Epithelial cell of proximal tubule (primary cell): ENCODE data around the gene C9orf43. TPM values are rescaled to one million over a fixed set of nuclear protein-coding genes. Genes with fewer than 3 reads are reported as not detected.

Experiments used
- DNase-seq: peaks from one replicate; pipeline ENCODE4 v3.0.0-alpha.2; 2011; ENCODE audit warnings: low read depth
- H3K4me3 ChIP-seq: 2 replicates; pipeline ENCODE4 v1.5.1; 2011; ENCODE audit warnings: low read depth, mild to moderate bottlenecking, low read length
- total RNA-seq: library from RNA; depleted of rRNA; stranded (reverse); fragments of >200 nt; gene quantifications from 2 replicates; pipeline ENCODE4 v1.2.3, GENCODE V29; 2015
- TF ChIP-seq, protein P1 (sequence below): conservative IDR thresholded peaks from 2 replicates; pipeline ENCODE4 v1.5.1; 2012; ENCODE audit warnings: low read depth, mild to moderate bottlenecking, low read length

C9orf43 gene
- total RNA-seq, 1 donor from 2014 or later = not detected

DNA sequence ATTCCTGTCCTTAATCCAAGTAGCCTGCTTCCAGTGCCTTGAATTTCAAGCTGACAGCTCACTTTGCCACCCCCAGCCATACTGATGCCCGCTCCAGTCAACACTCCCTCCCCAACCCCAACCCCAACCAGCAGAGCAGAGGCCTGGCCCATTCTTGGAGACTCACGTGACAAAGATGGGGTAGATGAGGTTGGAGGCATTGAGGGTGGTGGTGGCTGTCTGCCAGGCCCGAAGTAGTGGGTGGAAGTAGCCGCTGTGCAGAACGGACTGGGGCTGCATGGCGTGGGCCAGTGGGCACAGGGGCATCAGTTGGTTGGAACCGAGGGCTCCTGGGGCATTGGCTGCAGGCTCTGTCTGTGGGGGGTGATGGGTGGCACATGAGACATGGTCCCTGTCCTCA is 17.3 kb upstream of the C9orf43 start:
- TF ChIP-seq, protein P1, sequence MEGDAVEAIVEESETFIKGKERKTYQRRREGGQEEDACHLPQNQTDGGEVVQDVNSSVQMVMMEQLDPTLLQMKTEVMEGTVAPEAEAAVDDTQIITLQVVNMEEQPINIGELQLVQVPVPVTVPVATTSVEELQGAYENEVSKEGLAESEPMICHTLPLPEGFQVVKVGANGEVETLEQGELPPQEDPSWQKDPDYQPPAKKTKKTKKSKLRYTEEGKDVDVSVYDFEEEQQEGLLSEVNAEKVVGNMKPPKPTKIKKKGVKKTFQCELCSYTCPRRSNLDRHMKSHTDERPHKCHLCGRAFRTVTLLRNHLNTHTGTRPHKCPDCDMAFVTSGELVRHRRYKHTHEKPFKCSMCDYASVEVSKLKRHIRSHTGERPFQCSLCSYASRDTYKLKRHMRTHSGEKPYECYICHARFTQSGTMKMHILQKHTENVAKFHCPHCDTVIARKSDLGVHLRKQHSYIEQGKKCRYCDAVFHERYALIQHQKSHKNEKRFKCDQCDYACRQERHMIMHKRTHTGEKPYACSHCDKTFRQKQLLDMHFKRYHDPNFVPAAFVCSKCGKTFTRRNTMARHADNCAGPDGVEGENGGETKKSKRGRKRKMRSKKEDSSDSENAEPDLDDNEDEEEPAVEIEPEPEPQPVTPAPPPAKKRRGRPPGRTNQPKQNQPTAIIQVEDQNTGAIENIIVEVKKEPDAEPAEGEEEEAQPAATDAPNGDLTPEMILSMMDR = no peak
- DNase-seq = no peak
- H3K4me3 ChIP-seq = no peak overlapping the region

DNA sequence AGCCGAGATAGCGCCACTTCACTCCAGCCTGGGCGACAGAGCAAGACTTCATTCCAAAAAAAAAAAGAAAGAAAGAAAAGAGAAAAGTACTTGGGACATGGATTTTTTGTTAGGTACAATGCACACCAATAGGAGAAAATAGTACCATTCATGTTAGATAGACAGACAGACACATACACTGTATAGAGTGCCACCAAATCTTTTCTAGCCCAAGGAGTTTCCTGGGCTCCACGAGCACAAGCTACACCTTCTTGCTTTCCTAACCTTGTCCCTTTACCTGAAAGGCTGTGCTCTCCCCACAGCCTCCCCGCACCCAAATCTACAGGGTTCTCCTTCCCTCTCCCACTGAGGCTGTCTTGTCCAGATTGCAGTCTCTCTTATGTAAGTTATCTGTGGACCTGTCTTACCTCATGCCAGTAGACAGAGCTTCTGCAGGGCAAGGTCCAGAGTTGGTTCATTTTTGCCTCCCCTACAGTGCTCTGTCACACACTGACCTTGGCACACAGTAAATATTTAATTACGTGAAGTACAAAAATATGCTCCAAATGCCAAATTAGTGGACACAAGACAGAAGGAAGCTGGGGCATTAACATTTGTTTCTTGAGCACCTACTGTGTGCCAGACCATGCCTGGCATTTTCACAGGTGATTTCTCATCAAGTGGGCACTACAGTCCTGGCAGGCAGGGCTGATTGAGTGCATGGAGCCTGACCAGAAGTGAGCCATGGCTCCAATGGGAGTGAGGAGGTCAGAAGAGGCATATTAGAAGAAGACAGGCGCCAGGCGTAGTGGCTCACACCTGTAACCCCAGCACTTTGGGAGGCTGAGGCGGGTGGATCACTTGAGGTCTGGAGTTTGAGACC is 15.3 kb upstream of the C9orf43 start:
- DNase-seq = no peak
- TF ChIP-seq, protein P1 = no peak
- no peak overlapping the region for H3K4me3 ChIP-seq

DNA sequence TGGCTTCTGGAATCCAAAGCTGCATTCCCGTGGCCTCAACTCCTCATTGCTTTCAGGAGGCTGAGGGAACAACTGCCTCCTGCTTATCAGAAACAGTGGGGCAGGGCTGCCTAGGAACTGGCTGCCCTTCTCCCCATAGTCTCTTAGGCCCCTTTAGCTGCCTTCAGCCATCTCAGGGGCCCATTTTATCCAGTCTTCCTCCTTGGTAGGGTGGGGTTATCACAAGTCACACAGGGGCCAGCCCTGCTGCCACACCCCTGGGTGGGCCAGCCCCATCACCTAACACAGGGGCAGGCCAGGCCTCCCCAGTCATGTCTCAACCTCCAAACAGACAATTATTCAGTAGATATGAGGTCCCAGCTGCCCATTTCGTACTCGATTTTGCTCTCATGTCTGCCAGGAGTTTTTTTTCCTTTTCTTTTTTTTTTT is 13.3 kb upstream of the C9orf43 start:
- TF ChIP-seq, protein P1 = no peak
- no peak overlapping the region for H3K4me3 ChIP-seq
- DNase-seq = no peak

DNA sequence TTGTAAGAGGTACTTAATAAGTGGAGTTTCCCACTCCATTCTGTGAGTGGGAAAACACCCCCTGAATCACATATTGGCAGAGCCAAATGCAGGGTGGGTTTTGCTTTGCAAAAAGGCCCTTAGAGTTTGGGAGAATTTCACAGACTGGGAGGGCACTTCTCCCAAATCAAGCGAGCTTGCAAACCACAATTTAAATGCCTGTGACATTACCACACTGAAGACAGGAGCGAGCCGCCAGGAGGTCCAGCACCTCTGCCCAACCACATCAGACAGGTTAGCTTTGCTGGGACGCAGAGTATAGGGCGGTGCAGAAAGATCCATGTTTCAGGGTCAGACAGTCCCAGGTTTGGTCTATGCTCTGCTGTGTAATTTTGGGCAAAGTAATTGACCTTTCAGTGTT is 11.8 kb upstream of the C9orf43 start:
- DNase-seq = no peak
- no peak overlapping the region for H3K4me3 ChIP-seq
- TF ChIP-seq, protein P1 = no peak

DNA sequence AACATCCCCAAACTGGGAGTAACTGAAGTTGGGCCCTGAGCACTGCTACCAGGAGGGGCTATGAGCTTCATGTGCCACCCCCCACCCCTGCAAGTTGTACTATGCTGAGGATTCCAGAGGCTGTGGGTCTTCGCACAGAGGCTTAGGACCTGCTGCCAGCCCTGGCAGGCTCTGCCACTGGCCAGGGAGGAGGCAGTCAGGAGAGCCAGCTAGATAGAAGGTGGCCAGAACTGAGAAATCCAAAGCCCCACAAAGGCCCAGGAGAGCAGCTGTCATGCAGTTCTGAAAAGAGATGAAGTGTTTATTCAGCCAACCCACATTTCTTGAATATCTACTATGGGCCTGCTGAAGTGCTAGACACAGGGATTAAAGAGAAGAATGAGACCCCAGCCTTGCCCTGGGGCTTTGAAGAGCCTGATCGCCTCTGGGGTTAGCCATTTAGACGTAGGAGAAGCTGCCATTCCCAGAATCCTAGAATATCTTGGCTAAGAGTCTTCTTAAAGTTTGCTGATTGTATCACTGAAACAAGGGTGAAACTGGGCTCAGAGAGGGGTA is 10.8 kb upstream of the C9orf43 start:
- peak overlapping the region; percentile 97 for H3K4me3 ChIP-seq
- DNase-seq = no peak
- TF ChIP-seq, protein P1 = no peak

DNA sequence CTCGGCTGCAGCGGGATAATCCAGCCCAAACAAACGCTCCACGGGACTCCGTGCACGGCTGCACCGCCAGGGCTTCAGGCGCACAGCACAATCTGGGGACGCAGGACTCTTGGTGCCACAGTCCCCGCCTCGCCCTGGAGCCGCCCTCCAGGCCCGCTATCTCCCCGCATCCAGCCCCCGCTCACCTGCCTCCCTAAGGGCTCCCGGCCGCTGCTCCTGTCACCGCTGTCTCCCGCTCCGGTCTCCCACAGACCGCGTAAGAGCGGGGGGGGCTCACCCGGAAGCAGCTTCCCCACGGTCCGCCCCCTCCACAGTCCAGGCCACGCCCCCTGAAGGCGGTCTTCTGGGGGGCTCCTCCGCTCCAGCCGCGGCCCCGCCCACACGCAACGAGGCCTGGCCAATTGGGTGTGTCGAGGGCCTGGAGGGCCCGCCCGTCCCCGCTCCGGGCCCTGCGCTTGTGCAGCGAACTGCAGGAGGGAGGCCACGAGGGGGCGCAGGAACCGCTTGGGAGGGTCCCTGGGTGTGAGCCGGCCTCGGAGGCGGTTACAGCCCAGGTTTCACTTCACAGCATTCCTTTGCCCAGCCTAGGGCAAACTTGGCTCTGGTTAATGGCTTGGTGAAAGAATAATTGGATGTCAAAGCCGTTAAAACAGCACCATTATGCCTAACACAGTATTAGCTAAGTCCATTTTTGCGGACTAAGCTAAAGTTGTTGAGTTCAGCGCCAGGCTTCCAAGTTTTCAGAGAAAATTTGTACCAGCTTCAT is 9.3 kb upstream of the C9orf43 start, which contains the start of gene ALAD:
Gene ALAD (minus strand): TSS at position 258 of the 766 bp plus-strand sequence. CDS start 7,725 bp downstream, outside the sequence.
- TF ChIP-seq, protein P1 = peak; percentile 90
- DNase-seq = peak; percentile 61
- H3K4me3 ChIP-seq = peak within 1 kb of the TSS; percentile 97
